Vagina (tissue), 2 donors: ENCODE results near the gene GGA3. TPM values are rescaled to one million over a fixed set of nuclear protein-coding genes. Genes with fewer than 3 reads are reported as not detected.
"Not testable (repeated sequence)": the region's sequence is repeated elsewhere in the genome, so short reads cannot be mapped to it uniquely, and the experiment has no call there.

Experiments used
- DNase-seq, 2 donors: peaks; one replicate each; pipeline ENCODE4 v3.0.0-alpha.2; 2017; ENCODE audit errors: extremely low spot score in 2 of 2
- H3K27ac ChIP-seq: fragments of 200-600 bp; sonication (generic); one replicate; pipeline ENCODE4 v1.5.1; 2019
- H3K27me3 ChIP-seq: fragments of 200-600 bp; sonication (generic); one replicate; pipeline ENCODE4 v1.5.1; 2019
- H3K36me3 ChIP-seq, 2 donors: fragments of 200-600 bp; sonication (generic); one replicate each; pipeline ENCODE4 v1.5.1; 2017 to 2019
- H3K4me1 ChIP-seq: fragments of 200-600 bp; sonication (generic); one replicate; pipeline ENCODE4 v1.5.1; 2019
- H3K4me3 ChIP-seq, 2 donors: fragments of 200-600 bp; sonication (generic); 1 replicate in 1 of 2; 2 replicates in 1 of 2; pipeline ENCODE4 v1.5.1; 2016 to 2019
- H3K9me3 ChIP-seq: fragments of 200-600 bp; sonication (generic); one replicate; pipeline ENCODE4 v1.5.1; 2019
- CTCF ChIP-seq, 3 experiments: fragments of 450-650 bp in 2 of 3; fragments of 200-600 bp in 1 of 3; sonication (generic) in 1 of 3; IDR thresholded peaks; one replicate each; pipeline ENCODE4 v1.5.1; 2017 to 2019; ENCODE audit warnings: antibody characterized with exemption in 3 of 3, mild to moderate bottlenecking in 2 of 3, moderate library complexity in 2 of 3
- POLR2A ChIP-seq, 2 donors: fragments of 450-650 bp; IDR thresholded peaks; one replicate each; pipeline ENCODE4 v1.6.1; 2017; ENCODE audit warnings: antibody characterized with exemption in 2 of 2, mild to moderate bottlenecking in 2 of 2, moderate library complexity in 2 of 2
- POLR2AphosphoS5 ChIP-seq, 2 donors: sonication (generic); formaldehyde crosslinking; IDR thresholded peaks; one replicate each; pipeline ENCODE4 v1.9.0; 2017; ENCODE audit warnings: antibody characterized with exemption in 2 of 2, mild to moderate bottlenecking in 2 of 2, low read depth in 1 of 2; ENCODE audit not compliant: insufficient read depth in 1 of 2
- intact Hi-C: fragments of 100-400 bp; cut with DNase I; formaldehyde crosslinking; loops from one replicate; pipeline ENCODE4 v1.15.1; 2023
- total RNA-seq: library from RNA; depleted of rRNA; stranded (reverse); fragments of >200 nt; gene quantifications from one replicate; pipeline ENCODE4 v1.2.3, GENCODE V29; 2016

Gene GGA3
- total RNA-seq, 1 donor from 2014 or later, result 36.8 TPM

GRCh38 chr17:75285123-75285522 is 23.7 kb upstream of the GGA3 start:
- H3K4me1 ChIP-seq, result peaks cover 7% of the 10 kb centered on the region
- DNase-seq, result no peak
- H3K27ac ChIP-seq, result no peak overlapping the region
- H3K9me3 ChIP-seq, result no peaks in the 10 kb centered on the region
- no peak overlapping the region for H3K4me3 ChIP-seq
- H3K27me3 ChIP-seq, result no peaks in the 10 kb centered on the region
- no peak for TF ChIP-seq CTCF (IDR thresholded peaks at IDR 0.05)
- intact Hi-C loops, result no loop called here
- H3K36me3 ChIP-seq, result peaks cover 0 to 4% of the 10 kb centered on the region in 2 donors

DNA sequence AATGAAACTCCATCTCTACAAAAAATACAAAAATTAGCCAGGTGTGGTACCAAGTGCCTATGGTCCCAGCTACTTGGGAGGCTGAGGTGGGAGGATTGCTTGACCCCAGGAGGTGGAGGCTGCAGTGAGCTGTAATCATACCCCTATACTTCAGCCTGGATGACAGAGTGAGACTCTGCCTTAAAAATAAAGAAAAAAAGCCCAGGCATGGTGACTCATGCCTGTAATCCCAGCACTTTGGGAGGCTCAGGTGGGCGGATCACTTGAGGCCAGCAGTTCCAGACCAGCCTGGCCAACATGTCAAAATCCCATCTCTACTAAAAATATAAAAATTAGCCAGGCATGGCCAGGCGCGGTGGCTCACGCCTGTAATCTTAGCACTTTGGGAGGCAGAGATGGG is 18.8 kb upstream of the GGA3 start:
- H3K27ac ChIP-seq, H3K4me1 ChIP-seq, H3K9me3 ChIP-seq, DNase-seq, H3K27me3 ChIP-seq, intact Hi-C loops, H3K36me3 ChIP-seq, H3K4me3 ChIP-seq: not testable (repeated sequence)

DNA sequence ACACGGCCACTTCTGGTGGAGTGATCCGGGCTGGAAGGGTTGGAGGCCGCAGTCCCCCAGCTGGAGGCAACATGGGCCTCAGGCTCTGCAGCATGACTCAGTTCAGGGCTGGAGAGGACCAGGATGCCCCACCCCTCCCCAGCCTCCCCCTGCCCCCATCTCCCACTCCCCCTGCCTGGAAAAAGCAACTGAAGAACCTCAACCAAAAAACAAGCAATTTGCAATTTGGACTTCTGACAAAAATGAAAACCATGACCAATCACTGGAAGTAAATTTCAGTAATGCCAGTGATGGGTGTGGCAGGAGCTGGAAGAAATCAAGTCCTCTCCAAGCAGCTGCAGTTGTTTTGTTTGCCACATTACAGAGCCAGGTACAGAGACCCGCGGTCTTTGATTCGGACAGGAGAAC is 16.3 kb upstream of the GGA3 start:
- TF ChIP-seq CTCF (IDR thresholded peaks at IDR 0.05), result no peak
- no peak for TF ChIP-seq POLR2A (IDR thresholded peaks at IDR 0.05)
- no peak for TF ChIP-seq POLR2AphosphoS5 (IDR thresholded peaks at IDR 0.05; ENCODE audit: insufficient read depth in 1 of 2, low read depth in 1 of 2)
- no peak overlapping the region for H3K4me3 ChIP-seq
- DNase-seq, result no peak
- peaks cover 2% of the 10 kb centered on the region for H3K4me1 ChIP-seq
- no peaks in the 10 kb centered on the region for H3K9me3 ChIP-seq
- no peak overlapping the region for H3K27ac ChIP-seq
- H3K27me3 ChIP-seq, result no peaks in the 10 kb centered on the region
- H3K36me3 ChIP-seq, result peaks cover 0 to 4% of the 10 kb centered on the region in 2 donors
- intact Hi-C loops, result no loop called here

DNA sequence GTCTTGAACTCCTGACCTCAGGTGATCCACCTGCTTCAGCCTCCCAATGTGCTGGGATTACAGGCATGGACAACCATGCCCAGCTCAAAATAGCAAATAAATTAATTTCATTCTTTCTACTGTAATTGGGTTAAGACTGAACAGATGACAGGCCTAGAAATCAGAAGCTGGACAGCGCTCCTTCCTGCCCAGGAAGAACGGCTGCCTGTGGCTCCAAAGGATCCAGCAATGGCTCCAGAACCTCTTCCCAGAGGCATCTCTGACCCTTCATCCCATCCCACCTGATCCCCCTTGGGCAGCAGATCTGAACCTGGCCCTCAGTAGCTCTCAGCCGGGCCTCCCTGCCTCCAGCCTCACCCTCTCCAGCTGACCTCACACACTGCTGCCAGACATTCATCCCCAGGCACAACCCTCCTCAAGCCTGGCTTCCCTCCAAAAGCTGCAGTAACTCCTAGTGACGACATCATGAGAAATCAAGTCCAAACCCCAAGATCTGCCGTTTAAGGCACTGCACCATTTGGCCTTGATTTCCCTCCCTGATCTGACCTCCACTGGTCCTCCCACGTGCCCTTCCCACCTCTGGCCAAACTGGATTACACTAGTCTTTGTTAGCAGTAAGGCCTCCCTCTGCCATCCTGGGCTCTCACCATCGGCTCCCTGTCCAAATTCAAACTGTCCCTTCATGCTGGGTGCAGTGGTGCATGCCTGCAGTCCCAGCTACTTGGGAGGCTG is 12.7 kb upstream of the GGA3 start:
- Histone ChIP-seq H3K27me3 (no peaks in the 10 kb centered on the region), H3K4me1 (peaks cover 23% of the 10 kb centered on the region), H3K9me3 (no peaks in the 10 kb centered on the region), H3K36me3 (no peaks in the 10 kb centered on the region), H3K27ac (no peak overlapping the region), H3K4me3 (no peak overlapping the region)
- no peak for DNase-seq
- intact Hi-C loops, result no loop called here
- TF ChIP-seq POLR2AphosphoS5 (IDR thresholded peaks at IDR 0.05; ENCODE audit: insufficient read depth in 1 of 2, low read depth in 1 of 2), result no peak
- TF ChIP-seq POLR2A (IDR thresholded peaks at IDR 0.05), result no peak
- no peak for TF ChIP-seq CTCF (IDR thresholded peaks at IDR 0.05)

GRCh38 chr17:75272848-75273184 is 11.4 kb upstream of the GGA3 start:
- H3K9me3 ChIP-seq, result no peaks in the 10 kb centered on the region
- peaks cover 23% of the 10 kb centered on the region for H3K4me1 ChIP-seq
- H3K36me3 ChIP-seq, result no peaks in the 10 kb centered on the region
- no peaks in the 10 kb centered on the region for H3K27me3 ChIP-seq
- no peak for TF ChIP-seq POLR2A (IDR thresholded peaks at IDR 0.05)
- TF ChIP-seq CTCF (IDR thresholded peaks at IDR 0.05), result no peak
- no peak for TF ChIP-seq POLR2AphosphoS5 (IDR thresholded peaks at IDR 0.05; ENCODE audit: insufficient read depth in 1 of 2, low read depth in 1 of 2)
- no peak for DNase-seq
- no peak overlapping the region for H3K4me3 ChIP-seq
- H3K27ac ChIP-seq, result no peak overlapping the region
- intact Hi-C loops, result no loop called here
